Activated T-helper 1 cell treated with anti-CD3 and anti-CD28 coated beads, Interleukin-12 subunit alpha, Interleukin-12 subunit beta, Interleukin-2, Interleukin-4 antibody, amounts not matched to agents 30 ng/mL and 10 ng/mL and 1 ng/mL, durations not matched to agents 14 hours and 24 hours and 36 hours (primary cell): Measurements from ENCODE around the gene MYO10. TPM values are rescaled to one million over a fixed set of nuclear protein-coding genes. Genes with fewer than 3 reads are reported as not detected.

ENCODE experiments used
- DNase-seq: peaks from one replicate; pipeline ENCODE4 v3.0.0; 2021; ENCODE audit warnings: low spot score
- H3K27ac Mint-ChIP-seq: one replicate; pipeline ENCODE4 v1.8.0; 2021; ENCODE audit warnings: mild to moderate bottlenecking, mixed read lengths
- H3K27me3 Mint-ChIP-seq: one replicate; pipeline ENCODE4 v1.8.0; 2022; ENCODE audit warnings: mild to moderate bottlenecking, moderate library complexity, mixed read lengths; ENCODE audit not compliant: insufficient read depth
- H3K36me3 Mint-ChIP-seq: one replicate; pipeline ENCODE4 v1.8.0; 2021; ENCODE audit warnings: low read depth, mixed read lengths
- H3K4me1 Mint-ChIP-seq: one replicate; pipeline ENCODE4 v1.8.0; 2021; ENCODE audit warnings: low read depth, mixed read lengths
- H3K4me3 Mint-ChIP-seq: one replicate; pipeline ENCODE4 v1.8.0; 2021; ENCODE audit warnings: mild to moderate bottlenecking, moderate library complexity, mixed read lengths
- H3K9me3 Mint-ChIP-seq: one replicate; pipeline ENCODE4 v1.8.0; 2021; ENCODE audit warnings: mixed read lengths
- intact Hi-C: fragments of 100-400 bp; cut with micrococcal nuclease; formaldehyde crosslinking; loops from one replicate; pipeline ENCODE4 v1.15.1; 2024
- total RNA-seq: library from RNA; stranded (reverse); gene quantifications from 2 replicates; pipeline ENCODE4 v1.2.3, GENCODE V29; 2022

Gene MYO10
- total RNA-seq, 1 donor from 2014 or later: 0.41 TPM

- Mint-ChIP-seq H3K27me3 (peaks cover 57% of the 10 kb centered on the region), H3K4me1 (peaks cover 25% of the 10 kb centered on the region), H3K4me3 (peak overlapping the region; percentile 59), H3K27ac (no peak overlapping the region), H3K36me3 (no peaks in the 10 kb centered on the region), H3K9me3 (no peaks in the 10 kb centered on the region)
- intact Hi-C loops: loop anchor here (5.0 to 10.0 kb wide), 3 partner anchors 260 to 467 kb away; partner anchors contain the start of genes RETREG1 and ZNF622
- DNase-seq: no peak
Measured at GRCh38 chr5:16934677-16935153, 1.4 kb downstream of the MYO10 start.

- Mint-ChIP-seq H3K4me3 (peak overlapping the region; percentile 58), H3K36me3 (no peaks in the 10 kb centered on the region), H3K9me3 (no peaks in the 10 kb centered on the region), H3K27ac (no peak overlapping the region), H3K27me3 (peaks cover 55% of the 10 kb centered on the region), H3K4me1 (peaks cover 25% of the 10 kb centered on the region)
- intact Hi-C loops: loop anchor here (10.0 kb wide), 2 partner anchors 261 to 319 kb away; partner anchors contain the start of gene RETREG1
- DNase-seq: no peak
Measured at GRCh38 chr5:16934123-16934522, 2.0 kb downstream of the MYO10 start.

- H3K36me3 Mint-ChIP-seq: no peaks in the 10 kb centered on the region
- no peak overlapping the region for H3K4me3 Mint-ChIP-seq
- intact Hi-C loops: loop anchor here (10.0 kb wide), 2 partner anchors 261 to 319 kb away; partner anchors contain the start of gene RETREG1
- H3K9me3 Mint-ChIP-seq: no peaks in the 10 kb centered on the region
- H3K4me1 Mint-ChIP-seq: peaks cover 25% of the 10 kb centered on the region
- no peak overlapping the region for H3K27ac Mint-ChIP-seq
- DNase-seq: no peak
- H3K27me3 Mint-ChIP-seq: peaks cover 48% of the 10 kb centered on the region
Measured at GRCh38 chr5:16933337-16933736, 2.8 kb downstream of the MYO10 start.

- H3K27ac Mint-ChIP-seq: no peak overlapping the region
- peaks cover 20% of the 10 kb centered on the region for H3K4me1 Mint-ChIP-seq
- H3K9me3 Mint-ChIP-seq: no peaks in the 10 kb centered on the region
- intact Hi-C loops: loop anchor here (10.0 kb wide), 2 partner anchors 262 to 318 kb away; partner anchors contain the start of gene RETREG1
- H3K36me3 Mint-ChIP-seq: no peaks in the 10 kb centered on the region
- H3K27me3 Mint-ChIP-seq: peaks cover 39% of the 10 kb centered on the region
- DNase-seq: no peak
- H3K4me3 Mint-ChIP-seq: no peak overlapping the region
Measured at GRCh38 chr5:16932401-16932800, 3.7 kb downstream of the MYO10 start.

- no peak overlapping the region for H3K4me3 Mint-ChIP-seq
- H3K27ac Mint-ChIP-seq: no peak overlapping the region
- no peaks in the 10 kb centered on the region for H3K9me3 Mint-ChIP-seq
- peaks cover 30% of the 10 kb centered on the region for H3K27me3 Mint-ChIP-seq
- peaks cover 14% of the 10 kb centered on the region for H3K4me1 Mint-ChIP-seq
- intact Hi-C loops: loop anchor here (10.0 kb wide), 2 partner anchors 263 to 317 kb away; partner anchors contain the start of gene RETREG1
- no peak for DNase-seq
- H3K36me3 Mint-ChIP-seq: no peaks in the 10 kb centered on the region
Measured at GRCh38 chr5:16931334-16932110, 4.6 kb downstream of the MYO10 start.

- Mint-ChIP-seq H3K36me3 (no peaks in the 10 kb centered on the region), H3K27ac (no peak overlapping the region), H3K4me1 (peaks cover 12% of the 10 kb centered on the region), H3K27me3 (peaks cover 23% of the 10 kb centered on the region), H3K4me3 (no peak overlapping the region), H3K9me3 (no peaks in the 10 kb centered on the region)
- DNase-seq: no peak
- intact Hi-C loops: loop anchor here (10.0 kb wide), 2 partner anchors 264 to 316 kb away; partner anchors contain the start of gene RETREG1
Measured at GRCh38 chr5:16930496-16930895, 5.6 kb downstream of the MYO10 start.

GRCh38 chr5:16929831-16930230 lies 6.3 kb downstream of the MYO10 start:
- Mint-ChIP-seq H3K4me3 (no peak overlapping the region), H3K36me3 (no peaks in the 10 kb centered on the region), H3K9me3 (no peaks in the 10 kb centered on the region), H3K27me3 (peaks cover 19% of the 10 kb centered on the region), H3K4me1 (peaks cover 8% of the 10 kb centered on the region), H3K27ac (no peak overlapping the region)
- DNase-seq: no peak
- intact Hi-C loops: loop anchor here (10.0 kb wide), 2 partner anchors 265 to 315 kb away; partner anchors contain the start of gene RETREG1

GRCh38 chr5:16929347-16929746 lies 6.7 kb downstream of the MYO10 start:
- Mint-ChIP-seq H3K36me3 (no peaks in the 10 kb centered on the region), H3K4me3 (no peak overlapping the region), H3K27ac (no peak overlapping the region), H3K9me3 (no peaks in the 10 kb centered on the region), H3K27me3 (peaks cover 15% of the 10 kb centered on the region), H3K4me1 (peaks cover 5% of the 10 kb centered on the region)
- intact Hi-C loops: no loop called here
- no peak for DNase-seq

GRCh38 chr5:16927613-16928012 lies 8.5 kb downstream of the MYO10 start:
- no peaks in the 10 kb centered on the region for H3K4me1 Mint-ChIP-seq
- DNase-seq: no peak
- no peak overlapping the region for H3K4me3 Mint-ChIP-seq
- peaks cover 4% of the 10 kb centered on the region for H3K27me3 Mint-ChIP-seq
- no peaks in the 10 kb centered on the region for H3K9me3 Mint-ChIP-seq
- H3K27ac Mint-ChIP-seq: no peak overlapping the region
- no peaks in the 10 kb centered on the region for H3K36me3 Mint-ChIP-seq
- intact Hi-C loops: no loop called here

- intact Hi-C loops: no loop called here
- Mint-ChIP-seq H3K9me3 (no peaks in the 10 kb centered on the region), H3K27me3 (no peaks in the 10 kb centered on the region), H3K4me3 (no peak overlapping the region), H3K27ac (no peak overlapping the region), H3K4me1 (no peaks in the 10 kb centered on the region), H3K36me3 (no peaks in the 10 kb centered on the region)
- no peak for DNase-seq
Measured at GRCh38 chr5:16926417-16926816, 9.7 kb downstream of the MYO10 start.

GRCh38 chr5:16924206-16924605 lies 11.9 kb downstream of the MYO10 start:
- Mint-ChIP-seq H3K27ac (no peak overlapping the region), H3K9me3 (no peaks in the 10 kb centered on the region), H3K4me3 (no peak overlapping the region), H3K36me3 (no peaks in the 10 kb centered on the region), H3K4me1 (no peaks in the 10 kb centered on the region), H3K27me3 (no peaks in the 10 kb centered on the region)
- intact Hi-C loops: no loop called here
- DNase-seq: no peak

- H3K27ac Mint-ChIP-seq: no peak overlapping the region
- no peaks in the 10 kb centered on the region for H3K4me1 Mint-ChIP-seq
- intact Hi-C loops: no loop called here
- H3K27me3 Mint-ChIP-seq: peaks cover 3% of the 10 kb centered on the region
- no peak overlapping the region for H3K4me3 Mint-ChIP-seq
- H3K9me3 Mint-ChIP-seq: no peaks in the 10 kb centered on the region
- no peaks in the 10 kb centered on the region for H3K36me3 Mint-ChIP-seq
- DNase-seq: no peak
Measured at GRCh38 chr5:16922430-16922829, 13.7 kb downstream of the MYO10 start.

- no peaks in the 10 kb centered on the region for H3K4me1 Mint-ChIP-seq
- no peaks in the 10 kb centered on the region for H3K36me3 Mint-ChIP-seq
- H3K9me3 Mint-ChIP-seq: no peaks in the 10 kb centered on the region
- H3K4me3 Mint-ChIP-seq: no peak overlapping the region
- H3K27ac Mint-ChIP-seq: no peak overlapping the region
- H3K27me3 Mint-ChIP-seq: peaks cover 3% of the 10 kb centered on the region
- intact Hi-C loops: no loop called here
- DNase-seq: no peak
Measured at GRCh38 chr5:16921211-16921610, 14.9 kb downstream of the MYO10 start.
